Upper lobe of left lung (tissue), 4 donors: Measurements from ENCODE around the gene HSDL1.

Source experiments
- CTCF ChIP-seq, 6 experiments: fragments of 450-650 bp in 4 of 6; fragments of 200-600 bp in 2 of 6; sonication (generic) in 2 of 6; IDR thresholded peaks; one replicate each; pipeline ENCODE4 v1.5.1; 2016 to 2019; ENCODE audit warnings: antibody characterized with exemption in 6 of 6
- EP300 ChIP-seq, 4 donors: sonication (generic); formaldehyde crosslinking; IDR thresholded peaks; one replicate each; pipeline ENCODE4 v1.5.1; 2017; ENCODE audit warnings: antibody characterized with exemption in 4 of 4, control low read depth in 2 of 4
- POLR2A ChIP-seq, 4 donors: fragments of 450-650 bp; IDR thresholded peaks; one replicate each; pipeline ENCODE4 v1.5.1; 2016 to 2017; ENCODE audit warnings: antibody characterized with exemption in 4 of 4, mild to moderate bottlenecking in 2 of 4
- POLR2AphosphoS5 ChIP-seq, 2 donors: sonication (generic); formaldehyde crosslinking; IDR thresholded peaks; one replicate each; pipeline ENCODE4 v1.5.1; 2017; ENCODE audit warnings: antibody characterized with exemption in 2 of 2

- TF ChIP-seq POLR2A (IDR thresholded peaks at IDR 0.05) (no peak), CTCF (IDR thresholded peaks at IDR 0.05) (no peak), EP300 (IDR thresholded peaks at IDR 0.05) (no peak), POLR2AphosphoS5 (IDR thresholded peaks at IDR 0.05) (no peak)
Observed at GRCh38 chr16:84137287-84137686, 7.7 kb downstream of the HSDL1 start.
